ENCODE results near the gene ATP8B3.

Gene ATP8B3

GRCh38 chr19:1756705-1757465 lies 55.2 kb downstream of the ATP8B3 start:
- no peak for DNase-seq (ENCODE audit: low spot score)

DNA sequence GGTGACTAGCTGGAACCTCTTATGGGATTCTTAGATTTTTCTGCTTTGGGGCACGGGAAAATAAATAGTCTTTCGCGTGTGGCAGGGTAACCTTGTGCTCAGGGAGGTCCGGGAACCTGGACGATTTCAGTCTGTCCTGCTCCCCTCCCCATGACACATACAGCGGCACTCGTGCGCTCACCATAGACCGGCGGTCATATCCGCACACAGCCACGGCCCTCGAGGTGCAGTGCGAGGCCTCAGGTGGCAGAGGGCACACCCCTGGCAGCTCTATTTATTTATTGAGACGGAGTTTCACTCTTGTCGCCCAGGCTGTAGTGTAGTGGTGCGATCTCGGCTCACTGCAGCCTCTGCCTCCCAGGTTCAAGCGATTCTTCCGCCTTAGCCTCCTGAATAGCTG lies 55.8 kb downstream of the ATP8B3 start:
- DNase-seq (ENCODE audit: low spot score): no peak

DNA sequence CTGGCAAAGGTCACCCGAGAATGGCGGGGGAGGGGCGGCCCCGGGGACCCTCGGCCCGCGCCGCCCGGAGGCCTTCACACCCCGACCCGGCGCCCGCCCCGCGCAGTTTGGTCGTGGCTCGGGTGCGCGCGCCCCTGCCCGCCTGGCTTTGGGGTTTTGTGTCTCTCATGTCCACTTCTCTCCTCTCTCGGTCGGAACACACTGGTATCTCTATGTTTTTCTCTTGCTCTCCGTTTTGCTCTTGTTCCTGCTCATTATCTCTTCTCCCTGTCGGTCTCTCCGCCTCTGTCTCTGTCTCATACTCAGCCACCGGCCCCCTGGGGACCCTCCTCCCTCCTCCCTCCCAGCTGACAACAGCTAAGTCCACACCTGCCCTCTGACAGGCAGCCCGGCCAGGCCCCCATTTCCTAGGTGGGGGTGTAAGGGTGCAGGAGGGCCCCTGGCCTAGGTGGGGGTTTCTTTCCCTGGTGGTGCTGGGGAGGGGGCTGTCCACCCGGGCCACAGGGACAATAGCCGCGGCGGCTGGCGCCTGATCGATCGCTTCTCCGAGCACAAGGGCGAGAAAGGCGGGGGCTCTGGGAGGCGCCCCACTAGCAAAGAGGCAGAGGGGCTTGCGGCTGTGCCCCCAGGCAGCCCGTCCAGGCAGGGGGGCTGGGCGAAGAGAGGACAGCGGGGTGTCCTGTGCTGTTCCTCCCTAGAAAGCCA lies 56.5 kb downstream of the ATP8B3 start:
- no peak for DNase-seq (ENCODE audit: low spot score)

- no peak for DNase-seq (ENCODE audit: low spot score)
Observed at GRCh38 chr19:1754636-1755466, 57.2 kb downstream of the ATP8B3 start.

GRCh38 chr19:1754018-1754635 lies 57.9 kb downstream of the ATP8B3 start:
- DNase-seq (ENCODE audit: low spot score): no peak

- DNase-seq (ENCODE audit: low spot score): no peak
Observed at GRCh38 chr19:1752757-1753728, 59.0 kb downstream of the ATP8B3 start, which contains the start of gene ONECUT3. ONECUT3 (plus strand) TSS chr19:1753506; CDS start chr19:1753663, 157 bp downstream.

DNA sequence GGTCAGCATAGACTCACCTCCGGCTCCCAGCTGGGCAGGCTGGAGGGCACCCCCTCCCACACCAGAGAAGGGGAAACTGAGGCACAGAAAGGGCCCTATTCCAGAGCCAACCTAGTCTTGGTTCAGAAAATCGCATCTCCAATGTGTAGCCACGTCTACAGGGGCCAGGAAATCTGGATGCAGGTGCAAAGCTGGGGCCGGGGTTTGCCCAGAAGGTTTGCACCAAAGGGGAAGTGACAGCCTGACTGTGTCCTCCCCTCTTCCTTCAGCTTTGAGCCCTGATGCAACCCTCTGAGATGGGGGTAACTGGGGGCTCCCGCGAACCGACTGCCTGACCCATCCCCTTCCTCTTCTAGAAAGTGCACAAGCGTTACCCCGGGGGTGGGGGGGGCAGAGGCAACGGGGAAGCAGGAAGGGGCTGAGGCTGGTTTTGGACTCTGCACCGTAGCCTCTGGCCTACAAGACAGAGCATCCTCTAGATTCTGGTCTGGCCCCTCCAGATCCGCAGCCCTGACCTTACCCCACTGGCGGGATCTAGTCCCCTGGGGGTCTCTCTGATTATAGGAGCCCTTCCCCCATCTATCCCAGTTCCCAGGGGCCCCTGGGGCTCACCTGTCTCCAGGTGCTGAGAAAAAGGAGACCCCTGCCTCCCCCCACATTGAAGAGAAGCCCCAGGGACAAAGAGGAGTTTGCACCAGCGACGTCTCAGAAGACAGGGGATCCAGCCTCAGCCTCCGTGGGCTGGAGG lies 59.9 kb downstream of the ATP8B3 start:
- no peak for DNase-seq (ENCODE audit: low spot score)

DNA sequence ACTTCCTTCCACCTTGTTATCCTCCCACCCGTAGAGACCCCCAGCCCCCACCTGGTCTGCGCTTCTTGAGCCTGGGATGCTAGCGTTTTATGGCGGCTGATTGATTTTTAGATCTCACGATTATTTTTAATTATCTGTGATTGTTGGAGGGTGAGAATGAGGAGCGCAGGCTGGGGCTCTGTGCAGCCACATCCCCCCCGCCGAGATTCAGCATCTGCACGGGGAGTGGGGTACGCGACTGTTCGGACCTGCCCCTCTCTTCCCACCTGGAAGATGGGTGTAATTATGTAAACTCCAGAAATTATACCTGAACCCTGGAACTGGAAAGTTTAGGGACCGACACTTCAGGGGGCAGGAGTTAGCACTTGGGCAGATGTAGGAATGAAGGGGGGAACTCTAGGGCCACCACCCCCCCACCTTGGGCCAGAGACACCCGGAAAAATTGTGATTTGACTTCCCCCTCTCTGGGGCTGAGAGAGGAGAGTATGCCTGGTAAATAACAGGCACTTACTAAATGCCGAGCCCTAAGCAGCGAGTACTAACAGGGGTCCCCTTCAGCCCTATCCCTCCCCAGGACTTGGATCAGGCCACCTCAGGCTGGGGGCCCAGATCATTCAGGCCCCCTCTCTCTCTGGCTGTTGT lies 60.6 kb downstream of the ATP8B3 start:
- no peak for DNase-seq (ENCODE audit: low spot score)

DNA sequence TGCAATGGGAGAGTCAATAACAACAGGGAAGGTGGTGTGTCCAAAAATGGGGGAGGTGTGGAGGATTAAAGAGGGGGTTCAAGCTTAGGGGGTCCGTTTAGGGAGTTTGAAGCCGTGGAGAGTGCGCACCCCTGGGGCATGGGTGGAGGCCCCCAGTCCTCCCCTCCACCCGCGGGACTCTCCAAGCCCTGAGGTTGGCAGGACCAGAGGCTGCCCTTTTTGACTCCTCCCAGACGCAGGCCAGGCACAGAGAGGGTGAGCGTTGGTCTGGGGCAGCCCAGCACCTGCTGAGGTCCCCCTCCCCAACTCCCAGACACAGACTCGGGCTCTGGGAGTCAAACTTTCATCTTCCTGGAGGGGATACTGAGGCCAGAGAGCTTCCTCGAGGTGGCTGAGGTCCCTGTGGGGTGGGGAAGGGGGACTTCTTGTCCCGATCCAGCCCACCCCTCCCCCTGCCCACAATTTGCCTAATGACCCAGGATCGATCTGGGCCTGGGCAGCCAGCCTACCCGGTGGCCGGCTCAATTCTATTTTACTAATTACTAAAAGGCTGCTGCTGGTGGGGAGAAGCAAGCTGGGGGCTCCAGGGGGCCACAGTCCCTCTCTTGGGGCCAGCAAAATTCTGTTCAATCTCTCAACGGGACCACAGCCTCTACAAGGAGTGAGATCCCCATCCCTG lies 61.6 kb downstream of the ATP8B3 start:
- no peak for DNase-seq (ENCODE audit: low spot score)

DNA sequence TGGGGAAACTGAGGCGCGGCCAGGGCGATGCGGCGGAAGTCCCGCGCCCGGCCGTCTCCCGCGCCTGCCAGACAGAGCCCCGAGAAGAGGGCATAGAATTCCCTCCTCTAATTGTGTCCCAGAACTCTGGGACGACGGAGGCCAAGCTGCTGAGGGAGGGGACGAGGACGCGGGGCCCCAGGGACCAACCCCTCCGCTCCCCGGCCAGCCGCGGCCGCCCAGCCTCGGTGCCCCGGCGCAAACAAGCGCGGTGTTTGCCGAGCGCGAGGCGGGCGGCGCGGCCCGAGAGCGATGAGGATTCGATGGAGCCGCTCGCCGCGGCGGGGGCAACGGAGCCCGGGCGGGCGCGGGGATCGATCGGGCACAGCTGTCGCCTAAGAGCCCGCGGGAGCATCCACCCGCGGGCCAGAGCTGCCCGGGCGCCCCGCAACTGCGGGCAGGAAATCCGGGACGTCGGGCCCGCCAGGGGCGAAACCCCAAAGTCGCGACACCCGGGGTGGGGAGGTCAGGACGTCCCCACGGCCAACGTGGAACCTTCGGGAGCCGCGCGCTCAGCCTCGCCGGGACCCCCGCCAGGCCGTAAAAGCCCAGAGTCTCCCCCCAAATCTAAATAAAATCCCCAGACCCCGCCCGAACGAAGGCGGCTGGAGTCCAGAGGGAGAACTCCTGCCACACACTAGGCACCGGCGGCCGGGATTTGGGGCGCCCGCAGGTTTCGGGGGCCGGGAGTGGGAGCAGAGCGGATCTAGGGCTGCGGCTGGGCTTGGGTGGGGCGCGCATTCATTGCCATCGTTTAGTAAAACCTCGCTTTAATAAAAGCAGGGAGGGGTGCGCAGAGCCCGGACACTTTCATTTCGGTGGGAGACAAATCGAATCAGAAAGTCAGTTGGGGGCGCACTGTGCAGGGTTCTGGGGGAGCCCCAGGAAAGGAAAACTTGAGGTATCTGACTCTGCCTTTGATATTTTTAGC lies 62.4 kb downstream of the ATP8B3 start:
- DNase-seq (ENCODE audit: low spot score): no peak

- DNase-seq (ENCODE audit: low spot score): no peak
Observed at GRCh38 chr19:1748873-1749341, 63.2 kb downstream of the ATP8B3 start.

- no peak for DNase-seq (ENCODE audit: low spot score)
Observed at GRCh38 chr19:1748115-1748872, 63.8 kb downstream of the ATP8B3 start.

DNA sequence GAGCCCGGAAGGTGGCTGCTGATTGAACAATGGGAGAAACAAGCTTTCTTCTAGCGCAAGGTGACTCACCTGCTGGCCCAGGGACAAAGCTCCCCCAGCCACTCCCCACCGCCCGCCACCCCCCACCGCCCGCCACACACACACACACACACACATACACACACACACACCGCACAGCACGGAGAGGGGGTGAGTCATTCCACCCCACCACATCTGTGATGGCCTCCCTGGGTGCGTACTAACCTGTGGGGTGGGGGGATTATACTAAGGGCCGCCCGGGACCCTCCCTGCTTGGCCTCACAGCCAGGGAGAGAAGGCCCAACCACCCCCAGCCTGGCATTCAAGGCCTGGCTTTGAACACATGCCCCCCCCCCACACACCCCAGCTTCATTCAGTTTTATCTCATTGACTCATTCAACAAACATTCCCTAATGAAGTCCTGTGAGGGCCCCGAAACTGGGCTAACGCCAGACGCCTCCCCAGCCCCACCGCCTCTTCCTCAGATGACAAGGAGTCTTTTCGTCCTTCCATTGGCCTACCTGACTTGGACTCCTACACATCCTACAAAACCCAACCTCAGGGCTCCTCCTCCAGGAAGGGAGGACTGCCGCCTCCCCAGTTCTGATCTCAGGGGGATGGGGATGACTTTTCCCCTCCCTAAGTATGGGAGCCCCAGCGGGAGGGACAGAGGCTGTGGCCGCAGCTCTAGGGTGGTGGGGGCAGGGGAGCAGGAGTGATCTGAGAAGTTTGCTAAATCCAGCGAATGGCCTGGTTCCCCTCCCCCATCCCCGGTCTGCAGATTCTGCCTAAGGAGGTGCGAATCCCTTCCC lies 64.6 kb downstream of the ATP8B3 start:
- peak; percentile 80 for DNase-seq (ENCODE audit: low spot score)

GRCh38 chr19:1746401-1747284 lies 65.4 kb downstream of the ATP8B3 start:
- DNase-seq (ENCODE audit: low spot score): no peak

DNA sequence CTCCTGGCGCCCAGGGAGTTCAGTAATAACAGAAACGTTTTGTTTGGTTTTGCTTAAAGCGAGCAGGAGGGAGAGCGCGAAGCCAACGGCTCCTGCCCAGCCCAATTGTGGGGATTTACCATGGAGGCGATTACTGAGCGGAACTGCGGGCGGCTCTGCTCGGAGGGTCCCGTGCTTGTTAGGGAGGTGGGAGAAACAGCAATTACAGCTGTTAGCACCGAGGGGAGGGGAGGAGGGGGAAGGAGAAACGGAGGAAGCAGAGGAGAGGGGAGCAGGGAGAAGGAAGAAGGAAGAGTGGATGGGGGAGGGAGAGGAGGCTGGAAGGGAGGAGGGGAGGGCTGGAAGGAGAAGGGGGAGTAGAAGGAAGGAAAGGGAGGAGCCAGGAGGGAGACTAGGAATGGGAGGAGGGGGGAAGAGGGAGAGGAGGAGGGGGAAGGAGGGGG lies 66.5 kb downstream of the ATP8B3 start:
- DNase-seq (ENCODE audit: low spot score): no peak
